ENCODE data around the gene MYT1.

DNA sequence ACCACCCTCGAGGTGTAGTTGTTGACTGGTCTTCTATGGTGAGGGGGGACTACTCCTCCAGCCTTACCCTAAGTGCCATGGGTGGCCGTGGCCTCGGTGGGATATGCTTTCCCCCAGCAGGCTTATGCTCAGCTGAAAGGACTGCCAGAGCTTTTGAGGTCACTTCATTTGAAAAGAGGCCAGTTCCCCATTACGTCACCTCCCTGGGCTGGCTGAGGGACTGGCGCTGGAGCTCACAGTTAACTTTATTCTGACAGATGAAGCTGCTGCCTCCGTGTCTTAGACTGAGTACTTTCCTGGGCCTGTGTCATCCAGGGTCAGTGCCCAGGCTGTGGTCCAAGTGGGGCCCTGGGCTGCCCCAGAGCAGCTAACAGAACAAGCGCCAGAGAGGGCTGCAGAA lies 48.5 kb downstream of the MYT1 start:
- TF ChIP-seq, protein P1, sequence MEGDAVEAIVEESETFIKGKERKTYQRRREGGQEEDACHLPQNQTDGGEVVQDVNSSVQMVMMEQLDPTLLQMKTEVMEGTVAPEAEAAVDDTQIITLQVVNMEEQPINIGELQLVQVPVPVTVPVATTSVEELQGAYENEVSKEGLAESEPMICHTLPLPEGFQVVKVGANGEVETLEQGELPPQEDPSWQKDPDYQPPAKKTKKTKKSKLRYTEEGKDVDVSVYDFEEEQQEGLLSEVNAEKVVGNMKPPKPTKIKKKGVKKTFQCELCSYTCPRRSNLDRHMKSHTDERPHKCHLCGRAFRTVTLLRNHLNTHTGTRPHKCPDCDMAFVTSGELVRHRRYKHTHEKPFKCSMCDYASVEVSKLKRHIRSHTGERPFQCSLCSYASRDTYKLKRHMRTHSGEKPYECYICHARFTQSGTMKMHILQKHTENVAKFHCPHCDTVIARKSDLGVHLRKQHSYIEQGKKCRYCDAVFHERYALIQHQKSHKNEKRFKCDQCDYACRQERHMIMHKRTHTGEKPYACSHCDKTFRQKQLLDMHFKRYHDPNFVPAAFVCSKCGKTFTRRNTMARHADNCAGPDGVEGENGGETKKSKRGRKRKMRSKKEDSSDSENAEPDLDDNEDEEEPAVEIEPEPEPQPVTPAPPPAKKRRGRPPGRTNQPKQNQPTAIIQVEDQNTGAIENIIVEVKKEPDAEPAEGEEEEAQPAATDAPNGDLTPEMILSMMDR (IDR thresholded peaks at IDR 0.05): no peak
- TF ChIP-seq EZH2phosphoT487 (IDR thresholded peaks at IDR 0.05): no peak

Data from neural progenitor cell (in vitro differentiated cells).